GM23338 (cell line): Measurements from ENCODE around the gene CTDSP2. TPM values are rescaled to one million over a fixed set of nuclear protein-coding genes. Genes with fewer than 3 reads are reported as not detected.

Source experiments
- ATAC-seq: fragments of 200-7000 bp; cut with Tn5 transposase; 3 replicates; pipeline ENCODE4 v1.9.1; 2020
- DNase-seq: peaks from one replicate; pipeline ENCODE4 v3.0.0-alpha.2; 2015; ENCODE audit warnings: low spot score
- H2AFZ ChIP-seq: fragments of 200-600 bp; sonication (generic); 2 replicates; pipeline ENCODE4 v1.8.0; 2016; ENCODE audit warnings: antibody characterized with exemption, mild to moderate bottlenecking, moderate library complexity
- H3F3A ChIP-seq: fragments of 200-600 bp; sonication (generic); replicated peaks from 2 replicates; pipeline ENCODE4 v1.8.0; 2017; ENCODE audit warnings: antibody characterized with exemption, mixed run types, low read depth
- H3K27ac ChIP-seq: fragments of 200-600 bp; sonication (generic); 2 replicates; pipeline ENCODE4 v1.6.1; 2016; ENCODE audit warnings: low read depth
- H3K27me3 ChIP-seq: fragments of 200-600 bp; sonication (generic); 2 replicates; pipeline ENCODE4 v1.8.0; 2016; ENCODE audit warnings: mild to moderate bottlenecking, mixed run types, moderate library complexity; ENCODE audit not compliant: insufficient read depth
- H3K36me3 ChIP-seq: fragments of 200-600 bp; sonication (generic); 2 replicates; pipeline ENCODE4 v1.8.0; 2016; ENCODE audit warnings: mild to moderate bottlenecking; ENCODE audit not compliant: insufficient read depth
- H3K4me1 ChIP-seq: fragments of 200-600 bp; sonication (generic); 2 replicates; pipeline ENCODE4 v1.8.0; 2016; ENCODE audit warnings: mild to moderate bottlenecking, moderate library complexity; ENCODE audit not compliant: insufficient read depth
- H3K4me2 ChIP-seq: fragments of 200-600 bp; sonication (generic); 2 replicates; pipeline ENCODE4 v1.7.1; 2017; ENCODE audit warnings: mixed run types
- H3K4me3 ChIP-seq: fragments of 200-600 bp; sonication (generic); 2 replicates; pipeline ENCODE4 v1.6.1; 2016; ENCODE audit warnings: mixed run types
- H3K79me2 ChIP-seq: fragments of 200-600 bp; sonication (generic); replicated peaks from 2 replicates; pipeline ENCODE4 v1.8.0; 2017; ENCODE audit warnings: mild to moderate bottlenecking; ENCODE audit not compliant: insufficient read depth
- H3K9me2 ChIP-seq: fragments of 200-600 bp; sonication (generic); 2 replicates; pipeline ENCODE4 v1.8.0; 2017; ENCODE audit not compliant: insufficient read depth
- H4K20me1 ChIP-seq: fragments of 200-600 bp; sonication (generic); replicated peaks from 2 replicates; pipeline ENCODE4 v1.8.0; 2017; ENCODE audit warnings: mild to moderate bottlenecking; ENCODE audit not compliant: insufficient read depth
- H3K27ac Mint-ChIP-seq: 2 replicates; pipeline ENCODE4 v1.8.0; 2020; ENCODE audit warnings: inconsistent platforms, mild to moderate bottlenecking, moderate library complexity, mixed read lengths
- H3K27me3 Mint-ChIP-seq: 3 replicates; pipeline ENCODE4 v1.8.0; 2022; ENCODE audit warnings: low read depth, mild to moderate bottlenecking, moderate library complexity, mixed read lengths, inconsistent platforms; ENCODE audit not compliant: insufficient read depth, poor library complexity
- H3K36me3 Mint-ChIP-seq: 3 replicates; pipeline ENCODE4 v1.8.0; 2021; ENCODE audit warnings: low read depth, mild to moderate bottlenecking, inconsistent platforms, moderate library complexity, mixed read lengths
- H3K4me1 Mint-ChIP-seq: 3 replicates; pipeline ENCODE4 v1.8.0; 2020; ENCODE audit warnings: mild to moderate bottlenecking, inconsistent platforms, mixed read lengths
- H3K4me3 Mint-ChIP-seq: 3 replicates; pipeline ENCODE4 v1.8.0; 2021; ENCODE audit warnings: moderate library complexity, mild to moderate bottlenecking, inconsistent platforms, mixed read lengths
- H3K9me3 Mint-ChIP-seq: 3 replicates; pipeline ENCODE4 v1.8.0; 2020; ENCODE audit warnings: moderate library complexity, mild to moderate bottlenecking, inconsistent platforms, mixed read lengths
- CREB1 ChIP-seq: fragments of 250-450 bp; sonication (Bioruptor Pico); IDR thresholded peaks from 2 replicates; pipeline ENCODE4 v1.5.0; 2020; ENCODE audit warnings: low read depth, mild to moderate bottlenecking, moderate library complexity
- EZH2 ChIP-seq: fragments of 200-600 bp; sonication (generic); IDR thresholded peaks from one replicate; pipeline ENCODE4 v1.8.0; 2017; ENCODE audit warnings: antibody characterized with exemption, mild to moderate bottlenecking, low read depth; ENCODE audit not compliant: unreplicated experiment
- EZH2phosphoT487 ChIP-seq: fragments of 200-600 bp; sonication (generic); IDR thresholded peaks from one replicate; pipeline ENCODE4 v1.8.1; 2018; ENCODE audit warnings: antibody characterized with exemption; ENCODE audit not compliant: unreplicated experiment
- JUNB ChIP-seq: IDR thresholded peaks from one replicate; pipeline ENCODE4 v1.6.1; 2016; ENCODE audit warnings: antibody characterized with exemption; ENCODE audit not compliant: unreplicated experiment
- STAT1 ChIP-seq: IDR thresholded peaks from one replicate; pipeline ENCODE4 v1.6.1; 2016; ENCODE audit warnings: antibody characterized with exemption; ENCODE audit not compliant: unreplicated experiment
- ZNF114 ChIP-seq: fragments of 250-450 bp; sonication (Bioruptor Pico); IDR thresholded peaks from 2 replicates; pipeline ENCODE4 v1.5.0; 2020; ENCODE audit warnings: mild to moderate bottlenecking, moderate library complexity
- ZNF331 ChIP-seq: fragments of 250-450 bp; sonication (Bioruptor Pico); IDR thresholded peaks from 2 replicates; pipeline ENCODE4 v1.5.0; 2020; ENCODE audit warnings: low read depth, mild to moderate bottlenecking, moderate library complexity
- polyA plus RNA-seq: library from polyadenylated mRNA; unstranded; fragments of >200 nt; fragmentation: Nextera tagmentation; extraction: Ambion mirVana; gene quantifications from 2 replicates; pipeline ENCODE4 v1.2.1, GENCODE V29; 2016
- total RNA-seq: library from RNA; depleted of rRNA; stranded (reverse); fragments of >200 nt; shearing (Covaris generic); gene quantifications from 2 replicates; pipeline ENCODE4 v1.2.3, GENCODE V29; 2014
- TF ChIP-seq, protein P1 (sequence below): IDR thresholded peaks from one replicate; pipeline ENCODE4 v1.6.1; 2018; ENCODE audit warnings: antibody characterized with exemption; ENCODE audit not compliant: unreplicated experiment
- TF ChIP-seq, protein P2 (sequence below): fragments of 250-450 bp; sonication (Bioruptor Pico); IDR thresholded peaks from 2 replicates; pipeline ENCODE4 v1.5.0; 2020; ENCODE audit warnings: mild to moderate bottlenecking, moderate library complexity

CTDSP2 gene
- total and polyA plus RNA-seq, 2 experiments from 2014 or later: 22.8 to 81.9 TPM

DNA sequence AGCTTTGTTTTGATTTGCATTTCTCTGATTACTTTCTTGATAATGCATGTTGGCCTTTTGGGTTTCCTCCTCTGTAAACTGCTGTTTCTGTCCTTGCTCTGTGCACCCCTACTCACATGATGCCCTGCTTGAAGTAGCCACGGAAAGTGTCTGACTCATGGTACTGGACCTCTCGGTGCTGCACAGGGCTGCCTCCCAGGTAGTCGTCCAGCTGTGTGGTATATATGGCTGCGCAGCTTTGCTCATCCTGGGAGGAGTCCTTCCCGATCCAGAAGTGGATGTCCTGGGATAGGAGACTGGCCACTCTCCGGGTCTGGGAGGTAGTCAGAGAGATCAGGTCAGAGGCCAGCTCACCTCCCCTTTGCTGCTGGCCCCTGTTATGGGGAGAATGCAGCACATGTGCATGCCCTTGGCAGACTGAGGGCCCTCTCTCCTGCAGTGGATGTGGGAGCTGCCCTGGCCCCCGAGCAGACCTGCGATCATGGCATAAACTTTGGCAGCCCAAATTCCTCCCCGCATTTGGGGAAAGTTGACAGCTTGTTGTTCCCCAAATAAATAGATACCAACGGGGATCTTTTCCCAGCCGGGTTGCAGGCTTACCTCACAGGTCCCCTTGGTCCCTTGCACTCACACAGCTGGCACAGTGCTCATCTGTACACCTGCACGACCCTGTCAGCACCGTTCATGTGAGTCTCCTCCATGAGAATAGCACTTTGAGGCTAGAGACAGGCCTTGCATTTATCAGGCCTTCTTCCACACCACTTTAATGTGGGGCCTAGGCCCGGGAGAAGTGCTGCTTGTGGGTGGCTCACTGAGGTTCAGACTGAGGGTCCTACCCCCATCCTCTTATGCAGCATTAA is 33.2 kb downstream of the CTDSP2 start:
- peaks cover 4% of the 10 kb centered on the region; the same call in 2 of the 3 replicates for H3K36me3 Mint-ChIP-seq
- no peak overlapping the region for H3K4me3 Mint-ChIP-seq
- ATAC-seq (no peak), DNase-seq (no peak)
- Histone ChIP-seq H3K27ac (no peak overlapping the region), H3K27me3 (no peaks in the 10 kb centered on the region), H3K36me3 (no peaks in the 10 kb centered on the region), H3F3A (no peaks in the 10 kb centered on the region; the same call in 1 of the 2 replicates), H3K4me1 (0 out of 2 replicates have a peak, but pooled peaks cover 5% of the 10 kb centered on the region), H2AFZ (no peak overlapping the region), H3K9me2 (no peaks in the 10 kb centered on the region; the same call in 1 of the 2 replicates), H4K20me1 (no peaks in the 10 kb centered on the region; the same call in 1 of the 2 replicates), H3K79me2 (no peaks in the 10 kb centered on the region), H3K4me2 (no peak overlapping the region), H3K4me3 (no peak overlapping the region)
- TF ChIP-seq, protein P1, sequence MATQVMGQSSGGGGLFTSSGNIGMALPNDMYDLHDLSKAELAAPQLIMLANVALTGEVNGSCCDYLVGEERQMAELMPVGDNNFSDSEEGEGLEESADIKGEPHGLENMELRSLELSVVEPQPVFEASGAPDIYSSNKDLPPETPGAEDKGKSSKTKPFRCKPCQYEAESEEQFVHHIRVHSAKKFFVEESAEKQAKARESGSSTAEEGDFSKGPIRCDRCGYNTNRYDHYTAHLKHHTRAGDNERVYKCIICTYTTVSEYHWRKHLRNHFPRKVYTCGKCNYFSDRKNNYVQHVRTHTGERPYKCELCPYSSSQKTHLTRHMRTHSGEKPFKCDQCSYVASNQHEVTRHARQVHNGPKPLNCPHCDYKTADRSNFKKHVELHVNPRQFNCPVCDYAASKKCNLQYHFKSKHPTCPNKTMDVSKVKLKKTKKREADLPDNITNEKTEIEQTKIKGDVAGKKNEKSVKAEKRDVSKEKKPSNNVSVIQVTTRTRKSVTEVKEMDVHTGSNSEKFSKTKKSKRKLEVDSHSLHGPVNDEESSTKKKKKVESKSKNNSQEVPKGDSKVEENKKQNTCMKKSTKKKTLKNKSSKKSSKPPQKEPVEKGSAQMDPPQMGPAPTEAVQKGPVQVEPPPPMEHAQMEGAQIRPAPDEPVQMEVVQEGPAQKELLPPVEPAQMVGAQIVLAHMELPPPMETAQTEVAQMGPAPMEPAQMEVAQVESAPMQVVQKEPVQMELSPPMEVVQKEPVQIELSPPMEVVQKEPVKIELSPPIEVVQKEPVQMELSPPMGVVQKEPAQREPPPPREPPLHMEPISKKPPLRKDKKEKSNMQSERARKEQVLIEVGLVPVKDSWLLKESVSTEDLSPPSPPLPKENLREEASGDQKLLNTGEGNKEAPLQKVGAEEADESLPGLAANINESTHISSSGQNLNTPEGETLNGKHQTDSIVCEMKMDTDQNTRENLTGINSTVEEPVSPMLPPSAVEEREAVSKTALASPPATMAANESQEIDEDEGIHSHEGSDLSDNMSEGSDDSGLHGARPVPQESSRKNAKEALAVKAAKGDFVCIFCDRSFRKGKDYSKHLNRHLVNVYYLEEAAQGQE: no peak
- no peak for TF ChIP-seq EZH2
- peaks cover 11% of the 10 kb centered on the region for H3K4me1 Mint-ChIP-seq
- no peak overlapping the region for H3K27ac Mint-ChIP-seq
- H3K27me3 Mint-ChIP-seq: peaks cover 11% of the 10 kb centered on the region
- no peaks in the 10 kb centered on the region for H3K9me3 Mint-ChIP-seq

DNA sequence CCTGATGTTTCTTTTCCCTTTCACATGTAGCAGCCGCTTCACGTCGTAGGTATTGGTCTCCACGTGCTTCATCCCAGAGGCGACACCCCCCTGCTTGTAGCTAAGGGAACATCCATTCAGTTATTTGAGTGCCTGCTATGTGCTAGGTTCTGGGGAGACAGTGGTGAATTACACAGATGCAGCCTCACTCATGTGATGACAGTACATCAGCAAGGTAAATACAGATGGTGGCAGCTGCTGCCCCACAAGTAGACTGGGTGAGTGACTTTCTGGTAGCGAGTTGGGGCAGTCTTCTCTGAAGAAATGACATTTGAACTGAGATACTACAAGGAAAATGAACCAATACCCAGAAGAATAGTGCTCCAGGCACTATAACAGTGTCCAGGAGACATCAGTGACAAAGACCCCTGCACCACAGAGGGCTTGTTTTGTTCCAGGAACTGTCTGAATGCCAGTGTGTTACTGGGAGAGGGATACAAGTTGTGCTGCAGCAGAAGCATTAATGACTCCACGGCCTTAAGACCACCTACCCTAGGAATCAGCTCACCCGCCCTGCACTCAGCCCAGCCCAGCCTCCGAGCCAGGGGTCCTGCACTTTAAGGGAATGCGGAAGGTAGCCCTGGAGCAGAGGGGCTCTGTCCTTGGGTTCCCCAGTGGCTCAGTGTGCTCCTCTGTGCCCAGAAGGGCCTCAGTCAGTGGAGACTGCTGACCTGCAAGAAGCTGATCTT is 35.3 kb downstream of the CTDSP2 start:
- Mint-ChIP-seq H3K4me3 (no peak overlapping the region), H3K9me3 (no peaks in the 10 kb centered on the region), H3K27me3 (peaks cover 9% of the 10 kb centered on the region), H3K36me3 (peaks cover 4% of the 10 kb centered on the region), H3K27ac (no peak overlapping the region), H3K4me1 (peaks cover 11% of the 10 kb centered on the region)
- no peak for TF ChIP-seq ZNF331 (CRISPR knock-in tag)
- no peak for TF ChIP-seq ZNF114 (CRISPR knock-in tag)
- TF ChIP-seq EZH2: no peak
- no peak for TF ChIP-seq CREB1 (CRISPR knock-in tag)
- no peak for TF ChIP-seq JUNB
- no peak for TF ChIP-seq EZH2phosphoT487
- TF ChIP-seq, protein P2, sequence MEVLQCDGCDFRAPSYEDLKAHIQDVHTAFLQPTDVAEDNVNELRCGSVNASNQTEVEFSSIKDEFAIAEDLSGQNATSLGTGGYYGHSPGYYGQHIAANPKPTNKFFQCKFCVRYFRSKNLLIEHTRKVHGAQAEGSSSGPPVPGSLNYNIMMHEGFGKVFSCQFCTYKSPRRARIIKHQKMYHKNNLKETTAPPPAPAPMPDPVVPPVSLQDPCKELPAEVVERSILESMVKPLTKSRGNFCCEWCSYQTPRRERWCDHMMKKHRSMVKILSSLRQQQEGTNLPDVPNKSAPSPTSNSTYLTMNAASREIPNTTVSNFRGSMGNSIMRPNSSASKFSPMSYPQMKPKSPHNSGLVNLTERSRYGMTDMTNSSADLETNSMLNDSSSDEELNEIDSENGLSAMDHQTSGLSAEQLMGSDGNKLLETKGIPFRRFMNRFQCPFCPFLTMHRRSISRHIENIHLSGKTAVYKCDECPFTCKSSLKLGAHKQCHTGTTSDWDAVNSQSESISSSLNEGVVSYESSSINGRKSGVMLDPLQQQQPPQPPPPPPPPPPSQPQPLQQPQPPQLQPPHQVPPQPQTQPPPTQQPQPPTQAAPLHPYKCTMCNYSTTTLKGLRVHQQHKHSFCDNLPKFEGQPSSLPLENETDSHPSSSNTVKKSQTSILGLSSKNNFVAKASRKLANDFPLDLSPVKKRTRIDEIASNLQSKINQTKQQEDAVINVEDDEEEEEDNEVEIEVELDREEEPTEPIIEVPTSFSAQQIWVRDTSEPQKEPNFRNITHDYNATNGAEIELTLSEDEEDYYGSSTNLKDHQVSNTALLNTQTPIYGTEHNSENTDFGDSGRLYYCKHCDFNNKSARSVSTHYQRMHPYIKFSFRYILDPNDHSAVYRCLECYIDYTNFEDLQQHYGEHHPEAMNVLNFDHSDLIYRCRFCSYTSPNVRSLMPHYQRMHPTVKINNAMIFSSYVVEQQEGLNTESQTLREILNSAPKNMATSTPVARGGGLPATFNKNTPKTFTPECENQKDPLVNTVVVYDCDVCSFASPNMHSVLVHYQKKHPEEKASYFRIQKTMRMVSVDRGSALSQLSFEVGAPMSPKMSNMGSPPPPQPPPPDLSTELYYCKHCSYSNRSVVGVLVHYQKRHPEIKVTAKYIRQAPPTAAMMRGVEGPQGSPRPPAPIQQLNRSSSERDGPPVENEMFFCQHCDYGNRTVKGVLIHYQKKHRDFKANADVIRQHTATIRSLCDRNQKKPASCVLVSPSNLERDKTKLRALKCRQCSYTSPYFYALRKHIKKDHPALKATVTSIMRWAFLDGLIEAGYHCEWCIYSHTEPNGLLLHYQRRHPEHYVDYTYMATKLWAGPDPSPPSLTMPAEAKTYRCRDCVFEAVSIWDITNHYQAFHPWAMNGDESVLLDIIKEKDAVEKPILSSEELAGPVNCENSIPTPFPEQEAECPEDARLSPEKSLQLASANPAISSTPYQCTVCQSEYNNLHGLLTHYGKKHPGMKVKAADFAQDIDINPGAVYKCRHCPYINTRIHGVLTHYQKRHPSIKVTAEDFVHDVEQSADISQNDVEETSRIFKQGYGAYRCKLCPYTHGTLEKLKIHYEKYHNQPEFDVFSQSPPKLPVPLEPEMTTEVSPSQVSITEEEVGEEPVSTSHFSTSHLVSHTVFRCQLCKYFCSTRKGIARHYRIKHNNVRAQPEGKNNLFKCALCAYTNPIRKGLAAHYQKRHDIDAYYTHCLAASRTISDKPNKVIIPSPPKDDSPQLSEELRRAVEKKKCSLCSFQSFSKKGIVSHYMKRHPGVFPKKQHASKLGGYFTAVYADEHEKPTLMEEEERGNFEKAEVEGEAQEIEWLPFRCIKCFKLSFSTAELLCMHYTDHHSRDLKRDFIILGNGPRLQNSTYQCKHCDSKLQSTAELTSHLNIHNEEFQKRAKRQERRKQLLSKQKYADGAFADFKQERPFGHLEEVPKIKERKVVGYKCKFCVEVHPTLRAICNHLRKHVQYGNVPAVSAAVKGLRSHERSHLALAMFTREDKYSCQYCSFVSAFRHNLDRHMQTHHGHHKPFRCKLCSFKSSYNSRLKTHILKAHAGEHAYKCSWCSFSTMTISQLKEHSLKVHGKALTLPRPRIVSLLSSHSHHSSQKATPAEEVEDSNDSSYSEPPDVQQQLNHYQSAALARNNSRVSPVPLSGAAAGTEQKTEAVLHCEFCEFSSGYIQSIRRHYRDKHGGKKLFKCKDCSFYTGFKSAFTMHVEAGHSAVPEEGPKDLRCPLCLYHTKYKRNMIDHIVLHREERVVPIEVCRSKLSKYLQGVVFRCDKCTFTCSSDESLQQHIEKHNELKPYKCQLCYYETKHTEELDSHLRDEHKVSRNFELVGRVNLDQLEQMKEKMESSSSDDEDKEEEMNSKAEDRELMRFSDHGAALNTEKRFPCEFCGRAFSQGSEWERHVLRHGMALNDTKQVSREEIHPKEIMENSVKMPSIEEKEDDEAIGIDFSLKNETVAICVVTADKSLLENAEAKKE: no peak
- TF ChIP-seq STAT1: no peak
- no peaks in the 10 kb centered on the region for H3K36me3 ChIP-seq
- H3K4me2 ChIP-seq: no peak overlapping the region
- no peak overlapping the region for H3K27ac ChIP-seq
- H3K27me3 ChIP-seq: no peaks in the 10 kb centered on the region
- no peak overlapping the region for H2AFZ ChIP-seq
- H3K9me2 ChIP-seq: no peaks in the 10 kb centered on the region; the same call in 1 of the 2 replicates
- ATAC-seq (no peak), DNase-seq (no peak)
- no peak overlapping the region for H3K4me3 ChIP-seq
- no peaks in the 10 kb centered on the region; the same call in 1 of the 2 replicates for H3F3A ChIP-seq
- 0 out of 2 replicates have a peak, but pooled peaks cover 5% of the 10 kb centered on the region for H3K4me1 ChIP-seq
- no peaks in the 10 kb centered on the region for H3K79me2 ChIP-seq
- H4K20me1 ChIP-seq: no peaks in the 10 kb centered on the region
